PC-3 (cell line): ENCODE data around the gene LMBR1. TPM values are rescaled to one million over a fixed set of nuclear protein-coding genes. Genes with fewer than 3 reads are reported as not detected.
A peak's percentile ranks its signal among the peaks of the same experiment; 100 is the strongest.

Experiments
- ATAC-seq: fragments of 200-7000 bp; cut with Tn5 transposase; 2 replicates; pipeline ENCODE4 v1.9.1; 2020; ENCODE audit warnings: mild to moderate bottlenecking, moderate library complexity
- BruUV-seq: library from RNA; stranded (reverse); fragments of 400-500 nt; replicated peaks from 2 replicates; lab custom pipeline; 2021; lab: Mats Ljungman, UMichigan
- CTCF ChIA-PET: fragments of 300-600 bp; sonication (Branson Sonifier 250); formaldehyde crosslinking; loops from one replicate; lab custom pipeline; 2022; ENCODE audit warnings: antibody characterized with exemption; lab: Charles Lee
- POLR2A ChIA-PET: fragments of 300-600 bp; sonication (Branson Sonifier 250); formaldehyde crosslinking; loops from one replicate; lab custom pipeline; 2022; ENCODE audit warnings: antibody characterized with exemption; ENCODE audit not compliant: unreplicated experiment; lab: Charles Lee
- DNase-seq: peaks from one replicate; pipeline ENCODE4 v3.0.0-alpha.2; 2015
- H2AFZ ChIP-seq: fragments of 300-600 bp; sonication (generic); 2 replicates; pipeline ENCODE4 v1.6.0; 2016; ENCODE audit warnings: antibody characterized with exemption, low read length
- H3F3A ChIP-seq: fragments of 300-600 bp; sonication (generic); one replicate; pipeline ENCODE4 v1.6.0; 2017; ENCODE audit warnings: antibody characterized with exemption, low read length, control low read depth, mild to moderate bottlenecking; ENCODE audit not compliant: unreplicated experiment
- H3K27ac ChIP-seq: fragments of 300-600 bp; sonication (generic); 2 replicates; pipeline ENCODE4 v1.5.1; 2016; ENCODE audit warnings: mild to moderate bottlenecking, low read length
- H3K27me3 ChIP-seq: fragments of 300-600 bp; sonication (generic); 2 replicates; pipeline ENCODE4 v1.6.1; 2016; ENCODE audit warnings: low read length, mixed read lengths
- H3K36me3 ChIP-seq: fragments of 300-600 bp; sonication (generic); 2 replicates; pipeline ENCODE4 v1.6.1; 2016; ENCODE audit warnings: low read depth, mixed run types, low read length, mixed read lengths
- H3K4me1 ChIP-seq: fragments of 300-600 bp; sonication (generic); 2 replicates; pipeline ENCODE4 v1.5.1; 2016; ENCODE audit warnings: low read length; ENCODE audit not compliant: insufficient read depth
- H3K4me2 ChIP-seq: fragments of 300-600 bp; sonication (generic); 2 replicates; pipeline ENCODE4 v1.6.0; 2016; ENCODE audit warnings: low read length
- H3K4me3 ChIP-seq: fragments of 300-600 bp; sonication (generic); 2 replicates; pipeline ENCODE4 v1.5.1; 2016; ENCODE audit warnings: mild to moderate bottlenecking, low read length, mixed read lengths
- H3K79me2 ChIP-seq: fragments of 300-600 bp; sonication (generic); 2 replicates; pipeline ENCODE4 v1.6.1; 2017; ENCODE audit warnings: low read length, mixed read lengths
- H3K9ac ChIP-seq: fragments of 300-600 bp; sonication (generic); 2 replicates; pipeline ENCODE4 v1.6.0; 2016; ENCODE audit warnings: mild to moderate bottlenecking, low read length
- H3K9me2 ChIP-seq: fragments of 300-600 bp; sonication (generic); replicated peaks from 2 replicates; pipeline ENCODE4 v1.6.1; 2016; ENCODE audit warnings: mixed run types, low read length, mixed read lengths
- H3K9me3 ChIP-seq: fragments of 300-600 bp; sonication (generic); 2 replicates; pipeline ENCODE4 v1.6.1; 2016; ENCODE audit warnings: low read length, mixed read lengths
- H4K20me1 ChIP-seq: fragments of 300-600 bp; sonication (generic); 2 replicates; pipeline ENCODE4 v1.6.1; 2016; ENCODE audit warnings: low read length, mixed read lengths
- EZH2 ChIP-seq: fragments of 300-600 bp; sonication (generic); IDR thresholded peaks from one replicate; pipeline ENCODE4 v1.6.1; 2017; ENCODE audit warnings: antibody characterized with exemption, mild to moderate bottlenecking, low read length; ENCODE audit not compliant: unreplicated experiment
- EZH2phosphoT487 ChIP-seq: fragments of 300-600 bp; sonication (generic); IDR thresholded peaks from 2 replicates; pipeline ENCODE4 v1.6.1; 2018; ENCODE audit warnings: mild to moderate bottlenecking, antibody characterized with exemption, low read length, borderline replicate concordance
- intact Hi-C: fragments of 100-400 bp; cut with micrococcal nuclease; formaldehyde crosslinking; loops from 2 replicates; pipeline ENCODE4 v1.9.0; 2023
- total RNA-seq: library from RNA; depleted of rRNA; stranded (reverse); fragments of >200 nt; gene quantifications from 2 replicates; pipeline ENCODE4 v1.2.3, GENCODE V29; 2014
- TF ChIP-seq, protein P1 (sequence below): fragments of 300-600 bp; sonication (generic); conservative IDR thresholded peaks from 2 replicates; pipeline ENCODE4 v1.5.1; 2017; ENCODE audit warnings: antibody characterized with exemption, low read depth, mild to moderate bottlenecking, low read length

LMBR1 gene
- total RNA-seq, 1 experiment from 2014 or later, result 61.7 TPM

- intact Hi-C loops, result no loop called here
- CTCF ChIA-PET, result no interaction called here
- no peaks in the 10 kb centered on the region for H3K9me3 ChIP-seq
Observed at GRCh38 chr7:156640257-156640948, 252.6 kb downstream of the LMBR1 start, which contains the start of gene RNF32. RNF32 (plus strand) TSS chr7:156640774; CDS start chr7:156643878, 3,104 bp downstream.

DNA sequence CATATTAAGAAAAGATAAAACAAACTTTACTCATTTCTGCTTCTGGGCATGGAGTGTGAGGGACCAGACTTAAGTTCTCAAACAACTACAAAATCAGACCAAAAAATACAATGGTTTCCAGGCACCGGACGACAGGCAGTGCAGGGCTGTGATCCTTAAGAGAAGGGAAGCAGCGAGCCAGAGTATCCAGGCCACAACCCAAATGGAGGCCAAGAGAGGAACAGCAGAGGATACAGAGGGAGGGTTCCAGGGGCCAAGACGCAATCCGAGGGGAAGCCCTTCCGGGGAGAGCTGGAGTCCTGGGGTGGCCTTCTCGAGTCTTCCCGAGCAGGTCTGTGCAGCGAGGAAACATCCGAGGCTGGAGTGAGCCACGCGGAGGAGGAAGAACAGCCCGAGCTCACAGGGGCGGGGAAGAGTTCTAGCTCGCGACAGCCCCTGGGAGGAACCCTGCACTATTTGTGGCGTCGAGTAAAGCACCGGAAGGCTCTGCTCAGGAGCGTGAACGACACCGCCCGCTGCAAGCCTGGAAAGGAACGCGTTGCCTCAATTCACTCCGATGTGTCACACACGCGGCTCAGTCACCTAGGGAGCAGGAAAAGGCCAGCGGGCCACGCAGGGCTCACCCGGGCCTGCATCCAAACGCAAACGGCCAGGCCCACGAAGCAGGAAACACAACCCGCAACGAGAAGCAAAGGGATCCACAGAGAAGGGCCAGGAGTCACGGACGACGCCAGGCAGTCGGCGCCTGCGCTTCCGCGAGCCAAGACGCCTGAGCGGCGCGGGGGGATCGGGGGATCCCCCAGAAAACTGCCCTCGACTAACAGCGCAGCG lies 253.3 kb downstream of the LMBR1 start:
- Histone ChIP-seq H3K4me1 (peaks cover 16% of the 10 kb centered on the region), H3K9me3 (no peaks in the 10 kb centered on the region), H3F3A (no peaks in the 10 kb centered on the region), H3K4me2 (peak overlapping the region; percentile 89), H3K27ac (no peak overlapping the region), H3K27me3 (no peaks in the 10 kb centered on the region), H3K79me2 (peaks cover 6% of the 10 kb centered on the region; the same call in 1 of the 2 replicates), H3K4me3 (peak overlapping the region; percentile 61), H3K9ac (peak overlapping the region; percentile 52; the same call in 1 of the 2 replicates), H2AFZ (peak overlapping the region; percentile 95), H3K9me2 (no peaks in the 10 kb centered on the region), H3K36me3 (no peaks in the 10 kb centered on the region), H4K20me1 (no peaks in the 10 kb centered on the region)
- no peak for DNase-seq
- TF ChIP-seq EZH2 (no peak), EZH2phosphoT487 (no peak)
- TF ChIP-seq, protein P1, sequence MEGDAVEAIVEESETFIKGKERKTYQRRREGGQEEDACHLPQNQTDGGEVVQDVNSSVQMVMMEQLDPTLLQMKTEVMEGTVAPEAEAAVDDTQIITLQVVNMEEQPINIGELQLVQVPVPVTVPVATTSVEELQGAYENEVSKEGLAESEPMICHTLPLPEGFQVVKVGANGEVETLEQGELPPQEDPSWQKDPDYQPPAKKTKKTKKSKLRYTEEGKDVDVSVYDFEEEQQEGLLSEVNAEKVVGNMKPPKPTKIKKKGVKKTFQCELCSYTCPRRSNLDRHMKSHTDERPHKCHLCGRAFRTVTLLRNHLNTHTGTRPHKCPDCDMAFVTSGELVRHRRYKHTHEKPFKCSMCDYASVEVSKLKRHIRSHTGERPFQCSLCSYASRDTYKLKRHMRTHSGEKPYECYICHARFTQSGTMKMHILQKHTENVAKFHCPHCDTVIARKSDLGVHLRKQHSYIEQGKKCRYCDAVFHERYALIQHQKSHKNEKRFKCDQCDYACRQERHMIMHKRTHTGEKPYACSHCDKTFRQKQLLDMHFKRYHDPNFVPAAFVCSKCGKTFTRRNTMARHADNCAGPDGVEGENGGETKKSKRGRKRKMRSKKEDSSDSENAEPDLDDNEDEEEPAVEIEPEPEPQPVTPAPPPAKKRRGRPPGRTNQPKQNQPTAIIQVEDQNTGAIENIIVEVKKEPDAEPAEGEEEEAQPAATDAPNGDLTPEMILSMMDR, result no peak
- ChIA-PET CTCF (no interaction called here), POLR2A (no interaction called here)
- ATAC-seq, result no peak
- no TSS peak for BruUV-seq
- intact Hi-C loops, result no loop called here

More at GRCh38 chr7:156640257-156640948, 252.6 kb downstream of the LMBR1 start, which contains the start of gene RNF32:
- Histone ChIP-seq H4K20me1 (no peaks in the 10 kb centered on the region), H3K79me2 (peaks cover 6% of the 10 kb centered on the region; the same call in 1 of the 2 replicates), H2AFZ (peak within 1 kb of the TSS; percentile 95), H3K36me3 (no peaks in the 10 kb centered on the region), H3K9ac (peak within 1 kb of the TSS; percentile 95), H3F3A (no peaks in the 10 kb centered on the region), H3K4me1 (peaks cover 16% of the 10 kb centered on the region), H3K27ac (peak within 1 kb of the TSS; percentile 66), H3K4me2 (peak within 1 kb of the TSS; percentile 89), H3K4me3 (peak within 1 kb of the TSS; percentile 83), H3K9me2 (no peaks in the 10 kb centered on the region), H3K27me3 (no peaks in the 10 kb centered on the region)
- POLR2A ChIA-PET, result interaction anchor here (0.6 kb wide), 1 partner anchor 33 kb away, joined by 3 read pairs; no protein-coding TSS in a partner anchor
- peak; percentile 90 for DNase-seq
- no TSS peak for BruUV-seq
- TF ChIP-seq, protein P1, result no peak
- TF ChIP-seq EZH2 (no peak), EZH2phosphoT487 (no peak)
- ATAC-seq, result peak; percentile 86
